Measurements from ENCODE around the gene PDF. TPM values are rescaled to one million over a fixed set of nuclear protein-coding genes. Genes with fewer than 3 reads are reported as not detected.
"Not testable (repeated sequence)": the region's sequence is repeated elsewhere in the genome, so short reads cannot be mapped to it uniquely, and the experiment has no call there.

The PDF gene, protein sequence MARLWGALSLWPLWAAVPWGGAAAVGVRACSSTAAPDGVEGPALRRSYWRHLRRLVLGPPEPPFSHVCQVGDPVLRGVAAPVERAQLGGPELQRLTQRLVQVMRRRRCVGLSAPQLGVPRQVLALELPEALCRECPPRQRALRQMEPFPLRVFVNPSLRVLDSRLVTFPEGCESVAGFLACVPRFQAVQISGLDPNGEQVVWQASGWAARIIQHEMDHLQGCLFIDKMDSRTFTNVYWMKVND
- total RNA-seq, result 2.9 TPM

DNA sequence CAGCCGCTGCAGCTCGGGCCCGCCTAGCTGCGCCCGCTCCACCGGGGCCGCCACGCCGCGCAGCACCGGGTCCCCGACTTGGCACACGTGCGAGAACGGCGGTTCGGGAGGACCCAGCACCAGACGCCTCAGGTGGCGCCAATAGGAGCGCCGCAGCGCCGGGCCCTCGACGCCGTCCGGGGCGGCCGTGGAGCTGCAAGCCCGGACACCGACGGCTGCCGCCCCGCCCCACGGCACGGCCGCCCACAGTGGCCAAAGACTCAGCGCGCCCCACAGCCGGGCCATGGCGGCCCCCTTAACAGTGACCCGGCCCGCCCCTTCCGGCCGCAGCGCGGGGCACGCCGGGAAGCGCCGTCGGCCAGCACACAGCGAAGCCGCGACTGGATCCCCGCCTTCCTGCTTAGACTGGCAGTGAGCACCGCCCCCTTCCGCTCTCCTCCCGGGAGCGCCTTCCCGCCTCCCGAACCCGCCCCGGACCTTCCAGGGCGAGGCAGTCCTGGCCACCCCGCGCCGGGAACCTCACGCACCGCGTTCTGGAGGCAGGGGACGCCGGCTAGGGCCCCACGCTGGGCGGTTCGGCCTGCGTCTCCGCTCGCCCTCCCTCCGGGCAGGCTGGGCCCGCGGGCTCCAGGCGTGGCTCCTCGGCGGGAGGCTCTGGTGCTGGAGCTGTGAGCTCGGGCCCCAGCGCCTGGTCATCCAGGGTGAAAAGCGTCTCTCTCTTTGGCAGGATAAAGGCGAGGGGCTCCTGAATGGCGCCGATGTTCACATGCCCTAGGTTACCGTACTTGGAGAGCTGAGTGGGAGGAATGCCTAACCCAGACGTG, at the start of gene PDF:
Gene PDF, minus strand, starts transcription at position 303 of the 824 bp plus-strand sequence. Its CDS starts 18 bp downstream, at position 285.
- Histone ChIP-seq H3K4me1 (ENCODE audit: insufficient read depth, low read length) (peaks cover 37% of the 10 kb centered on the region), H3K4me3 (ENCODE audit: low read length) (peak within 1 kb of the TSS; percentile 71), H3K9me3 (ENCODE audit: low read depth, low read length) (no peaks in the 10 kb centered on the region), H3K27me3 (ENCODE audit: insufficient read depth, low read length) (no peaks in the 10 kb centered on the region)

DNA sequence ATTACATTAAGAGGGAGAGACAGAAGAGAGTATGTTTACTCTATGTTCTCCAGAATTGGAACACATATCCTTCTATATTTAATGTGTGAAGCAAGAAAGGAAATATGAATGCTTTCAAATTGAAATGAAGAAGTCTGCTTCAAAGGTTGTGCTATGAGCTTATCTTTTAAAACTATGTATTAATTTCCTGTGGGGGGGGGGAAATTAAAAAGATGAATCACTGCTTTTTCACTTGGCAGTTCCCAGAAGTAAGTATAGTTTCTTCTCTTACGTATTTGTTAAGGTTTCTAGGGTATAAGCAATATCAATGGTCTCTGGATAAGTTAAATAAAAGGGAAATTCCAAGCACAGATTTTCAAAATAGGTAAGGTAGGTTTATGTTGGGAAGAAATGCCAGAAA, 48.4 kb upstream of the PDF start:
- Histone ChIP-seq H3K27me3 (ENCODE audit: insufficient read depth, low read length) (no peaks in the 10 kb centered on the region), H3K9me3 (ENCODE audit: low read depth, low read length) (no peaks in the 10 kb centered on the region), H3K4me1 (ENCODE audit: insufficient read depth, low read length) (peaks cover 17% of the 10 kb centered on the region), H3K4me3 (ENCODE audit: low read length) (no peak overlapping the region)

DNA sequence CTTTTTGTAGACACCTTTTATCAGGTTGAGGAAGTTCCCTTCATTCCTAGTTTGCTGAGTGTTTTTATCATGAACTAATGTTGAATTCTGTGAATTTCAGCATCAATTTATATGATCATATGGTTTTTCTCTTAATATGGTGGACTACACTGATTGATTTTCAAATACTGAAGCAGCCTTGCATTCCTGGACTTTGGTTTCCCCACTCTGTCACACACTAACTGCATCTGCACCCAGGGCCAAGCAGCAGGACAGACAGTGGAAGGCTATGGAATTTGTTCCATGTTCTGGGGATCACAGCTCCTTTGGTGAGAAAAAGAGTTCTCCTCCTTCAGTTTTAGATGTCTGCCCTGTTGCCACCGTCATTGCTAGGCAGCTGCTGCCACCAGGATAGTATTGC, 47.6 kb upstream of the PDF start:
- Histone ChIP-seq H3K4me3 (ENCODE audit: low read length) (no peak overlapping the region), H3K27me3 (ENCODE audit: insufficient read depth, low read length) (no peaks in the 10 kb centered on the region), H3K9me3 (ENCODE audit: low read depth, low read length) (no peaks in the 10 kb centered on the region), H3K4me1 (ENCODE audit: insufficient read depth, low read length) (peaks cover 14% of the 10 kb centered on the region)

DNA sequence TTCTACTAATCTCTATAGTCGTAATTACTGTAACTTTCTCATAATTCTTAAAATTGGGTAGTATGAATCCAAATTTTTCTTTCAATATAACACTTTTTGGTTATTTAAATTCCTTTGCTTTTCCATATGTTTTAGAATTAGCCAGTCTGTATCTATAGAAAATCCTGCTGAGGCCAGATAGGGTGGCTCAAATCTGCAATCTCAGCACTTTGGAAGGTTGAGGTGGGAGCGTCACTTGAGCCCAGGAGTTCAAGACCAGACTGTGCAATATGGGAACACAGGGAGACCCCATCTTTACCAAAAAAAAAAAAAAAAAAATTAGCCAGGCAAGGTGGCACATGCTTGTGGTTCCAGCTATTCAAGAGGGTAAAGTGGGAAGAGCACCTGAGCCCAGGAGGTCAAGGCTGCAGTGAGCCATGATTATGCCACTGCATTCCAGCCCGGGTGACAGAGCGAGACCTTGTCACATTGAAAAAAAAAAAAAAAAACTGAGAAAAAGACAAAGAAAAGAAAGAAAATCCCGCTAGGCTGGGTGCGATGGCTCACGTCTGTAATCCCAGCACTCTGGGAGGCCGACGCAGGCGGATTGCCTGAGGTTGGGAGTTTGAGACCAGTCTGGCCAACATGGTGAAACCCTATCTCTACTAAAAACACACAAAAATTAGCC, 46.1 kb upstream of the PDF start:
- H3K4me1 ChIP-seq (ENCODE audit: insufficient read depth, low read length), result peaks cover 9% of the 10 kb centered on the region

DNA sequence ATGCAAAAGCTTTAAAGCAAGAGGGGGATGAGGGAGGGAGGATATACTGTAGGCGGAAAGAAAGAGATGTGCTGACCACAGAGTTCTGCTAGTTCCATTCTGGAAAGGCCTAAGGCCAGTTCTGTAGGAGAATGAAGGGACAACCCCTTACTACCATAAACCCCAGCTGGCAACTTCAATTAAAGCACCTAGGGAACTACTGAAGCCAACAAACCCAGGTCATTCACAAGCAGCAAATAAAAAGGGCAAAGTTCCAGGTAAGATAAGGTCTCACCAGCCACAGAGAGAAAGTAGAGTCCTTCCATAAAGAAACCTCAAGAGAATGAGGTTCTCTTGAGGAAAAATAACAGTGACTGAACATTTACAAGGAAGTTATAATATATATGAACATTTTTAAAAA, 42.6 kb upstream of the PDF start:
- Histone ChIP-seq H3K4me1 (ENCODE audit: insufficient read depth, low read length) (peaks cover 5% of the 10 kb centered on the region), H3K4me3 (ENCODE audit: low read length) (no peak overlapping the region), H3K9me3 (ENCODE audit: low read depth, low read length) (no peaks in the 10 kb centered on the region), H3K27me3 (ENCODE audit: insufficient read depth, low read length) (no peaks in the 10 kb centered on the region)

More for the DNA sequence above, 46.1 kb upstream of the PDF start:
- H3K4me3 ChIP-seq (ENCODE audit: low read length), result no peak overlapping the region
- no peaks in the 10 kb centered on the region for H3K9me3 ChIP-seq (ENCODE audit: low read depth, low read length)
- no peaks in the 10 kb centered on the region for H3K27me3 ChIP-seq (ENCODE audit: insufficient read depth, low read length)

DNA sequence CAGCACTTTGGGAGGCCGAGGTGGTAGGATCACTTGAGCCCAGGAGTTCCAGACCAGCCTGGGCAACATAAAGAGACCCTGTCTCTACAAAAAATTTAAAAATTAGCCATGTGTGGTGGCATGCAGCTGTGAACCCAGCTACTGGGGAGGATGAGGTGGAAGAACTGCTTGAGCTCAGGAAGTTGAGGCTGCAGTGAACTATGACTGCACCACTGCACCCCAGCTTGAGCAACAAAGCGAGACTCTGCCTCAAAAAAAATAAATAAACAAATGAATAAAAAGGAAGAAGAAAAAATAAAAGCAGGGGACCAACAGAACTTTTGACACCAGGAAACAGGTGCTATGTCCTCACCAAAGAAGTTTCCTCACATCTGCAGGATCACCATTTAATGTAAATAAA, 41.2 kb upstream of the PDF start:
- Histone ChIP-seq H3K27me3 (ENCODE audit: insufficient read depth, low read length) (no peaks in the 10 kb centered on the region), H3K4me1 (ENCODE audit: insufficient read depth, low read length) (peaks cover 5% of the 10 kb centered on the region), H3K9me3 (ENCODE audit: low read depth, low read length) (no peaks in the 10 kb centered on the region), H3K4me3 (ENCODE audit: low read length) (no peak overlapping the region)

DNA sequence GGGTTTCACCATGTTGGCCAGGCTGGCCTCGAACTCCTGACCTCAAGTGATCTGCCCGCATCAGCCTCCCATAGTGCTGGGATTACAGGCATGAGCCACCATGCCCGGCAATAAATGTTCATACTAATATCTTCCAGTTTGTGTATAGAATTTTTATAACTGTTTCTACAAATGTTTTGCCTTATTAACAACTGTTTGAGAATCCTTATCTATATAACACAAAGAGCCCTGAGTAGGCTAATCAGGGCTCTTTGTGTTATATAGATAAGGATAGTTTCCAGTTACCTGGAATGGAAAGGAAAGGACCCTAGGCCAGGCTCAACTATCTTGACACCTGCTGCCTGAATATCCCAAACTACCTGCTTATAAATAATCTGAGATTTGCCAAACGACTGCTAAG, 38.5 kb upstream of the PDF start:
- Histone ChIP-seq H3K4me3 (ENCODE audit: low read length) (no peak overlapping the region), H3K4me1 (ENCODE audit: insufficient read depth, low read length) (peaks cover 5% of the 10 kb centered on the region), H3K9me3 (ENCODE audit: low read depth, low read length) (no peaks in the 10 kb centered on the region), H3K27me3 (ENCODE audit: insufficient read depth, low read length) (no peaks in the 10 kb centered on the region)

DNA sequence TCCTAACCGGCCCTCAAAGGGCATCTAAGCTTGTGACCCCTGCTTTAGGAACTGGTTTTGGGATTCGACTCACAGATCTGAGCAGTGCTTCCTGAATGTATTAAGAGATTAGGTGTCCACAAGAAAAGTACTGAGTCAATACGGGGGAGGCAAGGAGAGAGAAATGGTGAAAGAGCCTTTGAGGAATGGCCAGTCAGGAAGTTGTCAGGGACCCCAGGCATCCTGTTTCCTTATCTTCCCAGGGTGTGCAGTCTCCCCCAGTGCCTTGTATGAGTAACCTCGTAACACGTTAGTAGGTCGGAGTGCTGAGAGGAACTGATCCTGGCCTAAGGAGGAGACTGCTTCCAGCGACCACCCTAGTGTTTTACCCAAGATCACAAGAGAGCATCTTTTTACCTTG, 37.6 kb upstream of the PDF start:
- Histone ChIP-seq H3K4me1 (ENCODE audit: insufficient read depth, low read length) (peaks cover 5% of the 10 kb centered on the region), H3K9me3 (ENCODE audit: low read depth, low read length) (no peaks in the 10 kb centered on the region), H3K4me3 (ENCODE audit: low read length) (no peak overlapping the region), H3K27me3 (ENCODE audit: insufficient read depth, low read length) (no peaks in the 10 kb centered on the region)

DNA sequence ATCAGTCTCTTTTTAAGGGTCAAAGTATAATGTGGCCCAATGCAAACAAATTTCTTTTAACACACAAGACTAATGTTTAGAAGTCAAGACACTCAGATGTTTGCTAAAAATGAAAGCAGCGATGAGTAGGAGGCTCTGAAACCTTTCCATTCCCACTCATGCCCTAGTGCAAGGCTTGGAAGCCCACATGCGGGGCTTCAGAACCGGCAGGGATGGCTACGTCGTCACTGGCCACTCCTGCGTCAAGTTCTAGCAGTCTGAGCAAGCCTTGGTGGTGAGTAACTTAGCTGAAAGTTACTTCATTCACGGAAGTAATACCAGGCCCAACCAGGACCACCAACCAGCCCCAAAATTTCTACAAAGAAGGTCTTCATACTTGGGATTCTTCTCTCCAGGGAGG, 36.0 kb upstream of the PDF start:
- no peaks in the 10 kb centered on the region for H3K27me3 ChIP-seq (ENCODE audit: insufficient read depth, low read length)
- peaks cover 3% of the 10 kb centered on the region for H3K4me1 ChIP-seq (ENCODE audit: insufficient read depth, low read length)
- no peaks in the 10 kb centered on the region for H3K9me3 ChIP-seq (ENCODE audit: low read depth, low read length)
- no peak overlapping the region for H3K4me3 ChIP-seq (ENCODE audit: low read length)

DNA sequence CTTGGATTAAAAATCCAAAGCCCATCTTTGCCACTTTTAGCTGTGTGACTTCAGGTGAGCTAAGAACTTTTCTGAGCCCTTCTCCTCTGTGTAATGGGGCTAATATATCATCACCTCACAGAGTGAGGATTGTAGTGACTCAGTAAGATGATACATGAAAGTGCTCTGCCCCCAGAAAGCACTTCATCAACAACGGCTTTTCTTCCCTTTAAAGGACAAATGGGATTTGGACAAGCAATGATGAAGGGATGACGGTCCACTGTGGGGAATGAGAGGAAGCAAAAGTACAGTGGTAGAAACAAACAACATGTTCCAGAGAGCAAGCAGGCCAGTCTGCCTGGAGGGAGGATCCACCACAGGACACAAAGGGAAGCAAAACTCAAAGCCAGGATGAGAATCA, 35.5 kb upstream of the PDF start:
- no peaks in the 10 kb centered on the region for H3K9me3 ChIP-seq (ENCODE audit: low read depth, low read length)
- H3K4me1 ChIP-seq (ENCODE audit: insufficient read depth, low read length), result no peaks in the 10 kb centered on the region
- no peak overlapping the region for H3K4me3 ChIP-seq (ENCODE audit: low read length)
- H3K27me3 ChIP-seq (ENCODE audit: insufficient read depth, low read length), result no peaks in the 10 kb centered on the region

DNA sequence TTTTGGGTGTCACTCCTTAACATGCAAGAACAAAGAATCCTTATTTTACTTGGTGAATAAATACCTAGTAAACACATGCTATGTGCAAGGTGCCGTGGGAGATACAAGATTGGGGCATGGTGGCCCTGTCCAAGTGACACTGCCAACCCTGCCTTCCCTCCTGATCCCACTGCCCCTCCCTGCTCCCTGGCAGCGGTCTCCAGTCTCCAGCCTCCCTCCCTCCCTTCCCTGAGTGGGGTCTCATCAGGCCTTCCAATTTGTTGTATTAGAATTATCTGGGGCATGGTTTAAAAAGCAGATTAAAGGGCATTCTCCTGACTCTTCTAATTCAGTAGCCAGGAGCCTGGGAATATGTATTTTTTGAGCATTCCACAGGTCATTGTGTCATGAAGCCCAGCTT, 33.7 kb upstream of the PDF start:
- Histone ChIP-seq H3K4me3 (ENCODE audit: low read length) (no peak overlapping the region), H3K27me3 (ENCODE audit: insufficient read depth, low read length) (no peaks in the 10 kb centered on the region), H3K4me1 (ENCODE audit: insufficient read depth, low read length) (no peaks in the 10 kb centered on the region)

DNA sequence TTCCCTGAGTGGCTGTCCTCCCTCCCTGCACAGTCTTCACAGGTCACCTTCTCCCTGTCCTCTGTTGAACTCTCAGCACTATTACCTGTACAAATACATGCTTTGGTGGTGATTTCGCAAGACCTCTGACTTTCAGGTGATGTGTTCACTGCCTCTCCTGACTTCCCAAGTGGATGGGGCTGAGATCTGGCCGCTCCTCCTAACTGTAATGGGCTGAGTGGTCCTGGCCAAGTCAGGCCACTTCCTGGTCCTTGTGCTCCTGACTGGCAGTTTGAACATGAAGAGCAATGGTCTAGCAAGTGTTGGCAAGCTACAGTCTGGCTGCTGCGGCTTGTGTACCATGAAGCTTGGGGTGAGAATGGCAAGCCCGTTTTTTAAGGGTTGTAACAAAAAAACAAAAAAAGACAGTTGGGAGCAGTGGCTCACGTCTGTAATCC, 32.9 kb upstream of the PDF start:
- H3K4me1 ChIP-seq (ENCODE audit: insufficient read depth, low read length), result no peaks in the 10 kb centered on the region
- H3K4me3 ChIP-seq (ENCODE audit: low read length), result no peak overlapping the region
- H3K27me3 ChIP-seq (ENCODE audit: insufficient read depth, low read length), result no peaks in the 10 kb centered on the region
- no peaks in the 10 kb centered on the region for H3K9me3 ChIP-seq (ENCODE audit: low read depth, low read length)

More for the DNA sequence above, 33.7 kb upstream of the PDF start:
- no peaks in the 10 kb centered on the region for H3K9me3 ChIP-seq (ENCODE audit: low read depth, low read length)

DNA sequence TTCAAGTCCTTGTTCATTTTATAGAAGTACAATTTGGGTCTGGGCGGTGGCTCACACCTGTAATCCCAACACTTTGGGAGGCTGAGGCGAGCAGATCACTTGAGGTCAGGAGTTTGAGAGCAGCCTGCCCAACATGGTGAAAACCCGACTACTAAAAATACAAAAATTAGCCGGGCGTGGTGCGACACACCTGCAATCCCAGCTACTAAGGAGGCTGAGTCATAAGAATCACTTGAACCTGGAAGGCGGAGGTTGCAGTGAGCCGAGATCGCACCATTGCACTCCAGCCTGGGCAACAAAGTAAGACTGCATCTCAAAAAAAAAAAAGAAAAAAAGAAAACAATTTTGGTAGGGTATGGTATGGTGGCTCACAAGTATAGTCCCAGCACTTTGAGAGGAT, 29.7 kb upstream of the PDF start:
- H3K4me1 ChIP-seq (ENCODE audit: insufficient read depth, low read length); H3K4me3 ChIP-seq (ENCODE audit: low read length); H3K9me3 ChIP-seq (ENCODE audit: low read depth, low read length); H3K27me3 ChIP-seq (ENCODE audit: insufficient read depth, low read length): not testable (repeated sequence)

DNA sequence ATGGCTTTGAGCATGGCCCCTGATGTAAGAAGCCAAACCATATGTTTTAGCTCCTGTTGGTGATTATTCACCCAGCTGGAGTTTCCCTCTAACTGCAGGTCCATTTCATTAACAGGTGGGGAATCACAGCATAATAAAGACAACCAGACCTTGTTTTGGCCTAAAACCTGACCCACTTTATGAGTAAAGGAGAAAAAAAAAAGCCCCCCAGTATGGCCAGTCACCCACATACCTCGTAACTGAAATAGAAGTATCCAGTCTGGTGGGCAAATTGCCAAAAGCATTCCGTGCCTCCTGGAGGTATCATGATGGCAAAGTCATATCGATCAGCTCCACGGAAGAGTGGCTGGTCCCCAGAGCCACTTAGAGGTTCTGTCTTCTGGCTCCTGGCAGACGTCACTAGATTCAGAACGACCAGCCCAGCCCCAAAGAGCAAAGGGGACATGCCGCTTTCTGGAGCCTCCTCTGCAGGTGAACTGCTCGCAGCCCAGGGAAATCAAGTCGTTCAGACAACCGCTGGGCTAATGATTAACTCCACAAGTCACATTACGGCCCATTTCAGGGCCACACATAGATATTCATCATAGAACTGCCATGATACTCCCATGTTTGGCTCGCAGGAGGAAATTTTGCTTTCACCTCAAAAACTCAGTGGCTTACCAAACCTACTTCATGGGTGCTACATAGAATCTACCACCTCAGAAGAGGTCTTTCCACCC, 21.1 kb upstream of the PDF start, which contains the start of gene TMED6:
Gene TMED6, minus strand, starts transcription at position 478 of the 719 bp plus-strand sequence. Its CDS starts 33 bp downstream, at position 445.
- Histone ChIP-seq H3K27me3 (ENCODE audit: insufficient read depth, low read length) (no peaks in the 10 kb centered on the region), H3K9me3 (ENCODE audit: low read depth, low read length) (no peaks in the 10 kb centered on the region), H3K4me1 (ENCODE audit: insufficient read depth, low read length) (peaks cover 4% of the 10 kb centered on the region), H3K4me3 (ENCODE audit: low read length) (no peak within 1 kb of the TSS)
